GM21360 (cell line): Measurements from ENCODE around the gene PLA2R1.

Experiments used
- ATAC-seq: cut with Tn5 transposase; IDR thresholded peaks from one replicate; pipeline ENCODE4 v1.9.1; 2021; ENCODE audit warnings: mild to moderate bottlenecking, moderate library complexity; ENCODE audit not compliant: unreplicated experiment

The PLA2R1 gene

DNA sequence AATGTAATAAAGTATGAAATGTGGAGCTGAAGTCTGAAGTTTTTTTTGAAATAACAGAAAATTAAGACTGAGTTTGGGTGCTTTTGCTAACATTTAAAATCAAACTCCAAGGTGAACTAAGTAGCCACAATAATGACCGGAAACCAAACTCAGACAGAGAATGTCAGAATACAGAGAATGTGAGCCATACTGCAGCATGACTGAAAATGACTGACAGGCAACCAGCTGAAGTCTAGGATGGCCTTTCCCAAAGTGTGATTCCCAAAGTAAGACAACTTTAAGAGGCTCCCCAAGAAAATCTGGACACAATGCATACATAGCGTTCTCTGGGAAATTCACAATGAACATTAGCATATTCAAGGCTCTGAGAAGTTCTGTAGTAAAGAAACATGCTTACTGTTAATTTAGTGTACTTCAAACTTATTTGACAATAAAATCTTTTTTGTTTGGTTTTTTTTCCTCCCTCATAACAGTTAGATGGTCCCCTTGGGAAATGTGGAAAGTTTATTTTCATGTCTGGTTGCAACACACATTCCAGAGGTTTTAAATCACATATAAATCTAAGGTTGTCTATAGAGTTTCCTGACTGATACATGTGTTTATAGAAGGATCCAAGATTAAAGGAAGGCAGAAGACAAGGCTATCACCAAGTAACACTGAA lies 28.6 kb downstream of the PLA2R1 start:
- no peak for ATAC-seq

DNA sequence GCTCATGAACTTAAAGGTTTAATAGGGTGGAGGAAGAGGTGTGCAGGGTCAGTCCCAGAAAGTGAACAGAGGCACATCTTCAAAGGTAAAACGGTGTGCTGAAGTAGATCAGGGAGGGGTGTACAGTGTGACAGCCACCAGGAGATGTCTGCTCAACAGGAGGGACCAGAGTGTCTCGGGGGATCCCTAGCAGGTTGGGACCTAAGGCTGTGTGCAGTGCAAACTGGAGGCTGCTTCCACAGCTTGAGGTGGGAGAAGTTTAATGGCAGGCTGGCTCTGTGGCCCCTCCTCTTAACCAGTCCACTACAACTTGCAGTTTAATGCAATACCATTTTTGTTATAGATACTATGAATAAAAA lies 33.2 kb downstream of the PLA2R1 start:
- no peak for ATAC-seq

DNA sequence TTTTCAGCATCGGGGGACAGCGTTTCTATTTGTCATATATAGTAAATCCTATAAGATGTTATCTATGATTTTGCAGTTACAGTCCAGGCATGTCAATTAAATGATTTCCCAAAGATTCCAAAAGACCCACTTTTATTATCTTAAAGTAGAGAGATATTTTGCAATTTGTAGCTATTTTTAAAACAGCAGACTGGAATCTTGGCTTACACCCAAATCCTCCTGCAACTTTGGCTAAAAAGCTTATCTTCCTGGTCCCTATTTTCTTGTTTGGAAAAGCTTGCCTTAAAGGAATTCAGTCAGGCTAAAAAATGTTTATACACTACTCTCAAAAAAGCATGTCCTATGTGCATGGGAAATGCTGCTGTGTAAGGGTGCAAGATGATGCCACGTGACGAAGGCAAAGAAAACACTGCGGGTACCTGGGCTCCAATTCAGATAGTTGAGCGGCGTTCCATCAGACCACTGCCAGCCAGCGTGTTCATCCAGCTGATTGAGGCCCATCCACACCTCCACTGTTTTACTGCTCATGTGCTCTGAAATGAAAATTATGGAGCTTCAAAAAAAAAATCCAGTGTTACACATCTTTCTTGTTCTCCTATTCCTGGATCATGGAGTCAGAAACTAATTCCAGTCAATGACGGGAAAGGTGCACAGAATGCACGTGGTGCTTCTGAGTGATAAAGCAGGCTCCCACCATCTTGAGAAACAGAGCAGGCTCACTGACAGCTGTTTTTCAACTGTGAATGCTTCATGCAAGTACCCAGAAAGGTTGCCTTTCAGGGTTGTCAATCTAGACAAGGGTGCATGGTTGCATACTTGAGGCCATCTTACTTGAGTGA lies 33.8 kb downstream of the PLA2R1 start:
- no peak for ATAC-seq

DNA sequence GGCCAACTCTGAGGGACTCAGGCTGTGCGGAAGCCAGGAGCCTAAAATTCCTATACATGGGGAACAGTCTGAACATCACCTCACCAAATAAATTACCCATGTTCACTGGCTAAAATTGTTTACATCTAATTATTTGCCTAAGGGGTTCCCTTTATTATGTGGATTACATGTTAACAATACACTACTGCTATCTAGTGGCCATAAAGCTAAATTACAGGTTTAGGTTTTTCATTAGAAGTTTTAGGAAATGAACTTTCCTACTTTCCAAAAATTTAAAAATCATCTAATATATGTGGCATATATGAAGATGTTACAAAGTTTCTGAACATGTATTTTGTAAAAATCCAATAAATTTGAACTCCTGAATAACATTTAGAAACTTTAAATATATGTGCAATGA lies 40.3 kb downstream of the PLA2R1 start:
- ATAC-seq: no peak

DNA sequence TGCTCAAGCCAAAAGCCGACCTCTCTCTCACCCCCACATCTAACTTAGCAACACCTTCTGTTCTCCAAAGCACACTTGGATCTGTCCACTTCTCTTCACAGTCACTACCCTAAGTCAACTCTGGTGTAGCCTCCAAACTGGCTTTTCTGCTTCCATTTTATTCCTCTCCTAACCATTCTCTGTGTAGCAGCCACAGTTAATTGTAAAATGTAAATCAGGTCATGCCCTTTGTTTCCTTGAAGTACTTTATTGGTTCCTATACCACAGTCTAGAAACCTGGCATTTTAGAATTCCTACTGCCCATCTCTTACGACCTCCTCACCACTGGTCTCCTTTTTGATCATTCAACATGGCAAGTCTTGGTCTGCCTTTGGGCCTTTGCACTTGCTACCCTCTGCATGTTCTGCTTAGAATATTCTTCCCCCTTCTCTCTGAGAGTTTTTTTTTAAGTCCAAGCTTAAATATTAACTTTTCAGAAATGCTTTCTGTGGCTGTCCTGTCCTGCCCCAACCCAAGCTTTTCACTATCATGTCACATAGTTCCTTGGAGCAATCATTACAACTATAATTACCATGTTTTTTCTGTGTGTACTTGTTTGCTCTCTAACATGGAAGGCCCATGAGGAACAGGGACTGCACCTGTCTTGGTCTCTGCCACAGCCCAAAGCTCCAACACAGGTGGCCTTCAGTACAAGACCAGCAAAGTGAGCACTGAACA lies 42.9 kb downstream of the PLA2R1 start:
- ATAC-seq: no peak

DNA sequence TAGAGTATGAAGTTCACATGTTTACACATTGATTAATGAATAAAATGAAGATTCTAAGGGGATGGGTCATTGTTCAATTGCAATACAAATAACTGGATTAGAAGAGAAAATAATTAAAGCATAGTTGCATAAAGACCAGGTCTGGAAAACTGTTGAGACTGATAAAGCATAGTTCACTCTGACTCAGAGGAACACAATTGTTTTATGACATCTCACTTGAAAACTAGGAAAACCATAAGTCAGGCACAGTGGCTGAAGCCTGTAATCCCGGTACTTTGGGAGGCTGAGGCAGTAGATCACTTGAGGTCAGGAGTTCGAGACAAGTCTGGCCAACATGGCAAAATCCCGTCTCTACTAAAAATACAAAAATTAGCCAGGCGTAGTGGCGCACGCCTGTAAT lies 46.7 kb downstream of the PLA2R1 start:
- ATAC-seq: no peak

DNA sequence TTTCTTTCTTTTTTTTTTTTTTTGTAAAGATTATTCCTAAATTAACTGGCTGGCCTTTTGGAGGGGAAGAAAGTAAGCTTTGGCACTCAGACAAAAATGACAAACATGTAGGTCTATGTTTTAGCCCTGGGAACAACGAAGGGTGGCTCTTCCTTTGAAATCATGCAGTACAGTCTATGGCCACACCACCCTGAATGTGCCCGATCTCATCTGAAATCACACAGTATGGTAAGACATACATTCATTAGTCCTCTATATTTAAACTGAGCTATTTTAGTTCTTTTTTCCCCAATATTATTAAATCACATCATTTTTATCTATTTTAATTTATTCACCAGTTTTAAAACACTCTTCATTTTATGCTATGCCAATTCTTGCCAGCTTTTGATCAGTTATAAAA lies 48.2 kb downstream of the PLA2R1 start:
- no peak for ATAC-seq

DNA sequence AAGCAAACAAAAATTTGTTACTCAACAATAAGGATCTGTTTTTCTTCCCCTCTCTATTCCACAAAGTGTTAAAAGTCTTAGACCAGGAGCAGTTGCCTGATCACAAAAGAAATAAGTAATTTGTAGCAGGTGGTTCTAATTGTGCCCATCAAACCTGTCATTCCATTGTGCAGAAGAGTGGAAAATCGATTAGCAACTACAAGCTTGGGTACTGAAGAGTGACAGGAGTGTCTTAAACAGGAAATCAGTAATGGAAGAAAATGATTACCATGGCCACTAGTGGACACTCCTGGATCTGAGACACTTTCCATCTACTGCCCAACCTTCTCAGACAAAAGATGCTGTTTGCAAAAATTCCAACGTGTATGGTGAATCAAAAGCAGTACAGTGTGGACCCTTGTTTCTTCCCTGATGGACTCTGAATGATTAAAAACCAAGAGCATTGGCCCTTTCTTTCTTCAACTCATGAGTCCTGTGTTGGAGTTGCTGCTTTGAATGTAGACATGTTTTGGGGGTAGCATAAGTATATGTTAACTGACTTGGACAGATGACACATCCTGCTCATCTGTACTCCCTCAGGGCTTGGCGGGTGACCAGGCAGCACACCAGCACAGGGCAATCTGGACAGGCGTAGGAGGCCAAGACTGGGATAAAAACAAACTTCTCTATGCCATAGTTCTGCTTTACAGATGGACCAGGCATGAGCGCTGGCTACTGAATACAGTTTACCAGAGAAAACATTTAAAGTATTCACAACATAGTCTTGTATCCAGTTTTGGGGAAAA lies 51.9 kb downstream of the PLA2R1 start:
- ATAC-seq: no peak

DNA sequence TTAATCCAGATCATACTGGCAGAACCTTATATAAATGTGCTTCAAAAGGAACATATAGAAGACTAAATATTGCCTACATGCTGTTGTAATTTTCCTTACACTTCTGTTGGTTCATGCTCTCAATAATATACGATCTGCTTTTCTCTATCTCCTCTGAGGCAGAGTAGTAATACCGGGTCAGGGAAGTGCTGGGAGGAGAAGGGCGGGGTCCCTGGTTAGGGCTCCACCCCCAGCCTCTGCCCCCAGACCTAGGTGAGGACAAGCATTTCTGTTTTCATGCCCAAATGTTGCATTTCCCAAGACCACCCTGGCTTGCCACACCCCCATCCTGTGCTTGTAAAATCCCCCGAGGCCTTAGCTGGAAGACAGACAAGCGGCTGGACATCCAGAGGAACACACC lies 55.3 kb downstream of the PLA2R1 start:
- ATAC-seq: no peak

DNA sequence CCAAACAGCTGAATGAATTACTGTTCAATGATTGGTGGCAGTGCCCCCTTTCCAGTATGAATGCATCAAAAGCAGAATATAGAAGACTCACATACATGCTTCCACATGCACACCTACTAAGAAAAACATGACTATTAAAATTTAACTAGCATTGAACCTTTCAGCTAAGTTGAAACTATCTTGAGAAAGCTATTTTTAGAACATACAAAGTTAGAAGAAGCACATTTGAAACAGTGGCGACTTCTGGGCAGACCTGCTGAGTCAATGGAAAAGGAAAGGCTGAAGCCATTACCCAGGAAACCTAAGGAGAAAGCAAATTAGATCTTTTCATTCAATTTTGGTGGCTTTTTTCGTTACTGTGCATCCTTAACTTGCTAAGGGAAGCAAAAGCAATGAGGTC lies 55.9 kb downstream of the PLA2R1 start:
- ATAC-seq: no peak

DNA sequence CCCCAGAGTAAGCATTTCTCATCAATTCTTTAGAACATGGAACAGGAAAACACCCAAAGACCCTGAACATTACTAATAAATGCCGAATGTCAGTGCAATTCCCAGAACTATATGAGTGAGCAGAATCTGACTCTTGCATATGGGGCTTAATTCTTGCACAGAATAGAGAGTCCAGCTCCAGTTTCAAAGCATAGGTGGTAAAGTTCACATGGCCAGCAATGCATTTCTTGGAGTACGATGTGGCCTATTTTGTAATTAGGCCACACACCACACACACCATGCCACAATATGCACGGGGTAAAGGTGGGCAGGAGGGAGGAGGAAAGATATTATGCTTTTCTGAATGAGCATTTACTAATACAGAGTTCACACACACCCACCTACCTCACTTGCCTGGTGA lies 56.5 kb downstream of the PLA2R1 start:
- no peak for ATAC-seq

DNA sequence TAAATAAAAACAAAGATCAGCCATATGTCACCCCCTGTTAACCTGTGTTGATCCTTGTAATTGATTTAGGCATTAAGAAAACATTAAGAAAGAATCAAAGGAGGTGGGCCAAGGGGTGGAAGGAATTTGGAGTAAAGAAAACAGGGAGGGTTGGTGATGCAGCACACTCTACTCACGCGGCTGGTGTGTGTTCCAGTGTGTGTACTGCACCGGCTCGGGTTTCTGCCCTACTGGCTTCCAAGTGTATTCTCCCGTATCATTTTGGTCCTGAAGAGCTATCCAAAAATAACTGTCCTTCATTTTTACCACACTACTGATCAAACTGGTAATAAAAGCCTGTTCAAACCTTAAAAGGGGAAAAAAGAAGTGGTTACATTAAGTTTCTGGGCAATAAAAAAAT lies 56.9 kb downstream of the PLA2R1 start:
- no peak for ATAC-seq

DNA sequence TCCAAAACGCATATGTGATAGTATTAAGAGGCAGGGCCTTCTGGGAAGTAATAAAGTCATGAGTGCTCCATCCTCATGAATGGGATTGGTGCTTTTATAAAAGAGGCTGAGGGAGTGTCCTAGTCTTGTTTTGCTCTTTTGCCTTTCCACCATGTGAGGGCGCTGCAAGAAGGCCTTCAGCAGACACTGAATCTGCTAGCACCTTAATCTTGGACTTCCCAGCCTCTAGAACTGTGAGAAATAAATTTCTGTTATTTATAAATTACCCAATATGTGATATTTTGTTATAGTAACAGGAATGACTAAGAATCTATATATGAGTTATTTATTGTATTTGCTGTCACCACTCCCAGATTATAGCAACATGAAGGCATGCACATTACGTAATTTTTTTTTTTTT lies 63.5 kb downstream of the PLA2R1 start:
- ATAC-seq: no peak

DNA sequence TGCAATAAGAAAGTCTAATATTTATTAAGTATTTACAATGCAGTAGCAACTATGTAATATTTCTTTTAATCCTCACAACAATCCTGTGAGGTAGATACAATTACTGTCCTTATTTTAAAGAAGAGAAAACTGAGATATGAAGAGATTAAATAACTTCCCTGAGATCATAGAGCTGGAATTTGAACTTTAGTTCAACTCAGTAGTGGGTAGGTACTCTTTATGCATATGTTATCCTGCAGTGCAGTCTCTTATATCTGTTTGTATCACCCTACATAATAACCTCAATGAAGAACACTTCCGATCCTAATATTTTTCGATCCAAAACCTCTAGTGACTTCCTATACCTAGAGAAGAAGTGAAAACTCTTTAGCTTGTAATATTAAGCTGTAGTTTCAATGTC lies 64.2 kb downstream of the PLA2R1 start:
- ATAC-seq: no peak

DNA sequence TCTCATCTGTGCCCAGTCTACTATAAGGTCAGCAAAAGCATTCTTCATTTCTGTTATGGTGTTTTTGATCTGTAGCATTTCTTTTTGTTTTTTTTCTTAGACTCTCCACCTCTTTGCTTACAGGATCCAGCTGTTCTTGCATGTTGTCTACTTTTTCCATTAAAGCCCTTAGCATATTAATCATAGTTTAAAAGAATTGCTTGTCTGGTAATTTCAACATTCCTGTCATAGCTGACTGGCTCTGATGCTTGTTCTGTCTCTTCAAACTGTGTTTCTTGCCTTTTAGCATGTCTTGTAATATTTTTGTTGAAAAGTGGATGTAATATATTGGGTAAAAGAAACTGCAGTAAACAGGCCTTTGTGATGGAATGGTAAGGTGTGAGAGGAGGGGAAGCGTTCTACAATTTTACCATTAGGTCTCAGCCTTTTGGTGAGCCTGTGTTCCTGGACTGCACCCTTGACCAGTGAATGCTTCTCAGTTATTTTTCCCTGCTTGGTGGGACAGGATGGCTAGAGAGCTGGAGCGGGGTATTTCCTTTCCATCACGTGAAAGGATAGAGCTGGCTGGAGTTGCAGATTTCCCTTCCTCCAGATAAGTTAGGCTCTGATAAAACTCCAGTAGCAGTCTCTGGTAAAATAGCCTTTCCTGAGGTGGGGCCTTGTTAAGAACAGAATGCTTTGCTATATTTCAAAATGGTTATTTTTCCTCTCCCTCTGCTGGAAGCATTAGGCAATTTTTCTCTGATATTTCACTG lies 65.4 kb downstream of the PLA2R1 start:
- ATAC-seq: no peak

DNA sequence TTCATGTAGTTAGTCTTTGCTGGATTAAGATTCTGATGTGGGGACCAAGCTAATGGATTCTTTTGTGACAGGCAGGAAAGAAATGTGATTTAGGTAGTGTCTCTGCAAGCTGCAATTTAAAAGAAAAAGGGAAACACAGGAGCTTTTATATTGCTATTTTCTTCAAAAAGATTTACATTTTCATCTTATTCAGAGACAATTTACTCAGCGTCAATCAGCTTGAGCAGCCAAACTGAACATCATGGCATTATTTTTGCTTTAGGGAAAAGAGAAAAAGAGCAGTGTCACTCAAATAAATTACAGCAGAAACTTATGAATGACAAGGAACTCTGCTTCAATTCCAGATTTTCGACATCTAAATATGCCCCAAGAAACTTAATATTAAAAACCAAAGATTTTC lies 67.4 kb downstream of the PLA2R1 start:
- no peak for ATAC-seq

DNA sequence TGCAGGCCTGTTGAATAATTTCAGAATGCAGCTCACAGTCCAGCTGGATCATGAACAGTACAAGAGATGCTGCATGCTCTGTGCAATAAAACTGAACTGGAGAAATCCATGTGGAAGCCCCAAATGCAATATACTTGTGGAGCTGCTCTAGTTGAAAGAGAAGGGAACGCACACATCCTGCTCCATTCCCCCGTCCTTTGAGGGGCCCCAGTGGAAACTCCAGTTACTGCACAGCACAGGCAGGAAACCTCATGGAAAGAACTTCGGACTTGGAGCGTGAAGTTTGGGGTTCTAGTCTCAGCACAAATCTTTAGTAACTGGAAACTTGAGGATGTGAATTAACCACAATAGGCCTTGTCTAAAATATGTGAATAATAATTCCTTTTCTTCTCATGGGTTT lies 73.2 kb downstream of the PLA2R1 start:
- no peak for ATAC-seq

DNA sequence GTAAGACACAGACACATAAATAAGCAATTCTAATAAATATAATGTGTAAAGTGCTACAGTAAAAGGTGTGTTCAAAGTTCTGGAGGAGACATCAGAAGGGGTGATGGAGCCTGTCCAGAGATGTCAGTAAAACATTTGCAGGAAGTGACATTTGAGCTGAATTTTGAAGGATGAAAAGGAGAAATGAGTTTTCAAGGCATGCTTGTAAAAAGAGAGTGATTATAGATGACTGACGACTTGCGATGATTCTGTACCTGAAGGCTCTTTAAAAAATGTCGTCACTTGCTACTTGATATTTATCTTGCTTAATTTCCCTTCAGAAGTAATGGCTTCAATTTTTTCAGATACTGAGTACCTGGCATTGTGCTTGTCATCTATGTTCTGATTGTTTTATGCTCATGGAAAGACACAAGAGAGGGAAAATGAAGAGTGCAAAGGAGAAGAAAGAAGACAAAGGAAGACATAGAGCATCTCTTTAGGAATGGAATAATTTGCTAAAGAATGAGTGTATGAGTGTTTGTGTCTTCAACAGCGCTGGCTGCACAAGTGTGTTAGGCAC lies 73.9 kb downstream of the PLA2R1 start:
- no peak for ATAC-seq

DNA sequence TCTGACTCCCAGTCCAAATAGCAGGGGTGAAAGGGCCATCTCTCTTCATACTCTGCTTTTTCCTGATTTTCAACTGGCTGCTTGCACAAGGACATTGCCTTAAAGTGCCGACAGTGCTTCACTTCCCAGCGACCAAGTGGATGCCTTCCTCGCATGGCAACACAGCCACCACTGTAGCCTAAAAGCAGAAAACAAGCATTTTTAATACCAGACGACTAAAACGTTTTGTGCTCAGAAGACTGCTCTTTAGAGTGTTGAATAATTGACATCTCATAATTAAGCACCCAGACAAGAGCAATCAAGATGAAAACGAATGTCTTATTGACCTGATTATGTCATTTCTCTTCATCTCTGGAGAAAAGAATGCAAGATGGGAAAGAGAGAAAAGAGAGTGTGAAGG lies 75.2 kb downstream of the PLA2R1 start:
- ATAC-seq: no peak

DNA sequence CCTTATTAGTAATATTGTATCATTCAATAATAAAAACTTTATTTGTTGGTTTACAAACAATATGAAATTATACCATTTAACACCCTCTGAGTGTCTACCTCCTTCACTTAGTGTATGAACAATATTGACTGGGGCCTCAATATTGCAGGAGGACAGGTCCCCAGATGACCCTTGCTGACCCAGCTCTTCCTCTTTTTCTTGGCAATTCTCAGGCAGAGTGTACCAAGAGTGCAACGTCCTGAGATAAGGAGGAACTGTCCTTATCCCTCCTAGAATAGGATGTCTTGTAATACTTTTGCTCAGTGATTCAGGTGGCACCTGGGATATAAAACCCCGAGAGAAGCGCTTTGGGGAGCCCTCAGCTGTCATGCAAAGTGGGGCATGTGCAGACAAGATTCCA lies 76.8 kb downstream of the PLA2R1 start:
- ATAC-seq: no peak
